Mammary epithelial cell (primary cell): Measurements from ENCODE around the gene KIAA1614.

Source experiments
- CTCF ChIP-seq, 2 donors: IDR thresholded peaks in 1 of 2; conservative IDR thresholded peaks in 1 of 2; 2 replicates each; pipeline ENCODE4 v1.5.1; 2011 to 2012; ENCODE audit warnings: inconsistent platforms in 2 of 2, low read length in 2 of 2, mild to moderate bottlenecking in 2 of 2, control low read depth in 1 of 2, low read depth in 1 of 2; ENCODE audit not compliant: insufficient read depth in 1 of 2; ENCODE audit errors: extremely low read depth in 1 of 2
- EZH2 ChIP-seq: IDR thresholded peaks from 2 replicates; pipeline ENCODE4 v1.6.1; 2012; ENCODE audit warnings: low read length, inconsistent platforms, borderline replicate concordance

- no peak for TF ChIP-seq EZH2
- no peak for TF ChIP-seq CTCF (conservative IDR thresholded peaks at IDR 0.05 in 1 of 2, IDR thresholded peaks at IDR 0.05 in 1 of 2; ENCODE audit: extremely low read depth in 1 of 2, insufficient read depth in 1 of 2, low read depth in 1 of 2, low read length in 2 of 2)
Measured at GRCh38 chr1:180932378-180932777, 19.7 kb downstream of the KIAA1614 start.
